ENCODE results near the gene FAM110A.
"Not testable (repeated sequence)": the region's sequence is repeated elsewhere in the genome, so short reads cannot be mapped to it uniquely, and the experiment has no call there.

FAM110A gene

DNA sequence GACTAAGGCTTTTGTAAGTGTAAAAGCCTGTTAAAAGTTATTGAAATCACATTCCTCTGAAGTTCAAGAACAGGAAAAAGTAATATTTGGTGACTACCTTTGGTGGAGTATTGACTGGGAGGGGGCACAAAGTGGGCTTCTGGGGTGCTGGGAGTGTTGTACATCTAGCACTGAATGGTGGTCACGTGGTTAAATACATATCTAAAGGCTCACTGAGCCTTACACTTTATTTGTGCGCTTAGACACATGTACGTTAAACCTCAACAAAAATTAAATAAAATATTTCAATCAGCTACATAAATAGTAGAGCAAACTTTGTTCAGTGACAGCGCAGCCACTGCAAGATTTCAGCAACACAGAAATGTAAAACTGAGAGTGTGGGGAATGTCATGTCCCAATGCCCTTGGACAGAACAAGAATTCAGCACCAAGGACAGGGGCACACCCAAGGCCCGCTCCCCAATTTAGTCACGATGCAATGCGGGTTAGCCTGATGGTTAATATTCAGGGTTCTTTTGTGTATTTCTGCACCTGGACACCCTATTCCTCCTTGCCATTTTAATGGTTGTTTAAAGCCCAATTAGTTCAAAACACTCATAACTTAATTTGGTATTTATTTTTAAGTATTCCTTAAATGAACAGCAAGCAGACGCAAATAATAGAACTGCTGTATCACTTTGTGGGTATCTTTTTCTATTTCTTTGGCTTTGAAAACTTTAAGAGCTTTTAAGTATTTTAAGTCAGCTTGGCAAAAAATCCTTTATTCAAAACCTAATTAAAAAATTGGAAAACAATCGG is 45.2 kb downstream of the FAM110A start:
- DNase-seq, result no peak

DNA sequence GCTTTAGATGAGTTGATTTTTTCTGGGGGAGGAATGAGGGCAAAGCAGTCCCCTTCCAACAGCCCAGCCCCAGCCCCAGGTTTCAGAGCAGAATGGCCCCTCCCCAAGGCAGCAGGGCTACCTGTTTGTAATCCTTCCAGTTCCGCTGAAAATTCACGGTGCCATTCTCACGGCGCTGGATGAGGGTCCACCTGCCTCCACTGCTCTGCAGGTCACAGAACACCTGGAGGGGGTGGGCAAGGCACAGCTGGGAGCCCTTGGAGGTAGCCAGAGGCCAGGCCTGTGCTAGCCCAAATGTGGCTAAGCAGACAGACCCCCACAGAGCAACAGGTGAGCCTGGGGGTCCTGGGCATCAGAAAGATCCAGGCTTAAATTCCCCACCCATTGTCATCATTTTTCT is 46.1 kb downstream of the FAM110A start:
- DNase-seq, result no peak

DNA sequence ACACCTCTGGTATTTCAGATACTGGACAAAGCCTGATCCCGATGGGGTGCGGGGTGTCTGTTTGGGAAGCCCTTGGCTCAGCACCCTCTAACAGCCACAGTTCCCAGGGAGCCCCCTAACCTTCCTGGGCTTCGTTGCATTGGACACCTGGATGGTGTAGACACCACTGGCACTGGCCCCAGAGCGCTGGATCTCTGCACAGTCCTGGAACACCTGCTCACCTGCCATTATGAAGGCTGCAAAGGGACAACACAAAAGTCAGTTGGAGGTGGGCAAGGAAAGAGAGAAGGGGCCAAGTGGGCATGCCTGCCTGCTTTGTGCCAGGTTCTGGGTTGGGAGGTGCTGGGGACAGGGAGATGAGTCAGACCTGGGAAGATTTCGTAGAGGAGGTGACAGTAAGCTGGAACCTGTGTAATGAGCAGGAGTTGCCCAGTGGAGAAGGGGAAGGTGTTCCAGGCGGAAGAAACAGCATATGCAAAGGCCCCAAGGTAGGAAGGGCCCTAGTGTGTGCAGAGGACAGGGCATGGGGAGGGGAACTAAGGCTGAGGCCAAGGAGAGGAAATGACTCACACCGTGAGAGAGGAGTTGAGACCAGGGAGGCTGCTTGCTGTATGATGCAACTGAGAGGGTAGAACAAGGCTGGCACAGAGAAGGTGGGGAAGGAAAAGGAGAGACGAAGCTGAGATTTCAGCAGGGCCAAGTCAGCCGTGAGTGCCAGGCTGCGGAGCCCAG is 47.7 kb downstream of the FAM110A start:
- no peak for DNase-seq

DNA sequence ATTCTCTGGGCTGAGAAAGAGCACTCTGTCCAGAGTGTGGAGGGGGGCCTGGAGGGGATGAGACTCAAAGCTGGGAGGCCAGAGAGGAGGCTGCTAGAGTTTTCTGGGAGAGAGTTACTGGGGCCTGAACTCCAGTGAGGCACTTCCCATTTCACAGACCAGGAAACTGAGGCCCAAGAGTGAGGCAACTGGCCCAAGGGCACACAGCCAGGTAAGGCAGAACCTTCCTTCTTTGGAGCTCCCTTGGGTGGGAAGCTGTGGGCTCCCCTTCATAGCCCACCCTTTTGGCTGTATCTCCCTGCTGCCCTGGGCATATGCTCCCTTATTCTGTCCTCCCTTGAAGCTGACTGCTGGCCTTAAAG is 48.2 kb downstream of the FAM110A start:
- no peak for DNase-seq

DNA sequence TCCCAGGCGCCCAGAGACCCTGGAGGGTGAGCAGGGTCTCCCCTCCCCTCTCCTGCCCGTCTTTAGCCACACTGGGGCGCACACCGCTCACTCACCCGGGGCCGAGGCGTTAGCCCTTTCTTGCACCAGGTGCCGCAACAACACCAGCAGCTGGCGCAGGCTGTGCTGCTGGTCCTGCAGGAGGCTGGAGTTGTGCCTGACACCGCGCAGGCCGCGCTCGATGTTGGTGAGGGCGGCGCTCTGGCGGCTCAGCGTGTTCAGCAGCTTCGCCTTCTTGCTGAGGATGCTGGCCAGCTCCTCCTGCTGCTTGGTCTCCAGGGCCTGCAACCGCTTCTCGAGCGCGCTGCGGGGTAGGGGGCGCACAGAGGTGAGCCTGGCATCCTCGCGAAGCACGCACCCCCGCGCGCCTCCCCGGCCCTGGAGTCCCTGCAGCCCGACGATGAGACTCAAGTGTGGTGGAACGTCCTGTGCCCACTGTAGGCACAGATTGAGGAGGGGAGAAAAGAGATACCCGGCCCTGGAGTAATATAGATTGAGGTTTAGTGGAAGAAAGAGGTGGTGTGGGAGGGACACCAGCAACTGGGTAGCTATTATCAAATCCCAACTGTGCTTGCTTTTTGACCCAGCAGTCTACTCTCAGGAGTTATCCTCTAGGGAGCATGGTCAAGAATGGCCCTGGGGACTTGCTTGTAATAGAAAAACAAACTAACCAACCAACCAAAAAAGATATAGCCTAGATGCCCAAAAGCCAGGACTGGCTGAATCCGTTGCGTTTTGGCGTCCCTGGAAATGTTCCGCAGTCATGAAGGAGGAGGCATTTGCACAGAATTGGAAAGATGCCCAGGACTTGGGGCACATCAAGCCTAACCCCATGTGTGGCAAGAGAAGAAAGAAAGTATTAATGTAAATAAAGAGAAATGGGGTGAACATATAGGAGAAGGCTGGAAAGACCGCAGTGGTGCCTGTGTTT is 51.8 kb downstream of the FAM110A start:
- peak; percentile 80 for DNase-seq

DNA sequence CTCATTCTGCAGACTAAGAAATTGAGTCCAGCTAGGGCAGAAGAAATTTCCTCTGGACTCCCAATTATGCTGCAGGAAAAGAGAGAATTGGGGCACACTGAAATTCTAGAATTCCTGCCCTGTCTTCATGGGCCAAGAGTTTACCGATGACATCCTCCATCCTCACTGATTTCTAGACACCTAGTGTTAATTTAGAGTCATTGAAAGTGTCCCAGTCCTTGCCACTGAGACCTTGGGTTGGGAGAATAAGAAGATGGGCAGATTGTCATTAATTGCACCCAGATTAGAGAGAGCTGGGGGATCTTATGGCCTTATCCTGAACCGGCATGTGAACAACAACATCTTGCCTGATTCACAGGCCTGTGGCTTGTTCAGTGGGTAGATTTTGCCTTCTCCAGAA is 53.6 kb downstream of the FAM110A start:
- no peak for DNase-seq

DNA sequence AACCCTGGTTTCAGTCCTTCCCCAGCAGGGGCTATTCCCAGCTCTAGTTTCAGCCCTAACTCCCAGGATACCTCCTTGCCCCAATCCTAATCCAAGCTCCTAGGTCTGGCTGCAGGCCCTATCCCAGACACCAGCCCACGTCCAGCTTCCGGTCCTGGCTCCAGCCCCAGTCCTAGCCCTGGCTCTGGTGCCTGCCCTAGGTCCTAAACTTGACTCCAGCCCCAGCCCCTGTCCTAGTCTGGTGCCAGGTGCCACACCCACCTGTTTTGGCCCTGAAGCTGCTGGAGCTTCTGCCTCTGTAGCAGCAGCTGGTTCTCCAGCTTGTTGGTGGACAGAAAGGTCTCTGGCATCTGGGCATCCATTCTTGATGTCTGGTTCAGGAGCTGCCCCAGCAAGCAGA is 54.5 kb downstream of the FAM110A start:
- no peak for DNase-seq

DNA sequence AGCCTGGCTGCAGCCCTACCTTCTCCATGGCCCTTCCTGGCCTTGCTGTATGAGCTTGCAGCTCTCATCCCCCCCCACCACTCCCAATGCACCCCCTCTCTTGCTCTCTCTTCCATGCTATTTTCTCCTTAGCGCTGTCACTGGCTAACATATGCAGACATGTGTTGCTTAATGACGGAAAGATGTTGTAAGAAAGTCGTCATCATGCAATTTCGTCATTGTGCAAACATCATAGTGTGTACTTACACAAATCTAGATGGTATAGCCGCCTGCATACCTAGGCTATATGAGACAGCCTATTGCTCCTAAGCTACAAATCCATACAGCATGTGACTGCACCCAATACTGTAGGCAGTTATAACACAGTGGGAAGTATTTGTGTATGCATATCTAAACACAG is 55.6 kb downstream of the FAM110A start:
- DNase-seq, result no peak

DNA sequence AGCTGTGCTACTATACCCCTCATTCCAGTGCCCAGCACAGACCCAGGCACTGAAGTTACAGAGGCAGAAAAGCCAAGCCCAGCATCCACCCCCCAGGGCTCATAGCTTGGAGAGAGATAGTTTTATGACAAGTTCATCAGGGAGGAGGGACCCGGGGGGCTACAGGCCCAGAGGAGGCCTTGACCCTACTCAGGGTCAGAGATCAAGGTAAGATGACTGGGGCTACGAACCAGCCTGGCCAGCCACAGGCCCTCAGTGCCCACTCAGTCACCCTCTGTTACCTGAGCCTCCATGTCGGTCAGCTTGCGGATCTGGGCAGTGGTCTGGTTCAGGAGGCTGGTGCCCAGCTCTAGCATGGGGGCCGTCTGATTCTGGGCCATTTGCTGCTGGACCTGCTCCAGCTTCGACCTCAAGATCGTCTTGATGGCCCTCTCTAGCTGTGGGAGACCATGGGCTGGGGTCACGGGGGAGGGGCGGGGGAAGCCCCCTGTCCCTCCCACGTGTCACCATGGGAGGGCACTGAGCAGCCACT is 56.5 kb downstream of the FAM110A start:
- no peak for DNase-seq

DNA sequence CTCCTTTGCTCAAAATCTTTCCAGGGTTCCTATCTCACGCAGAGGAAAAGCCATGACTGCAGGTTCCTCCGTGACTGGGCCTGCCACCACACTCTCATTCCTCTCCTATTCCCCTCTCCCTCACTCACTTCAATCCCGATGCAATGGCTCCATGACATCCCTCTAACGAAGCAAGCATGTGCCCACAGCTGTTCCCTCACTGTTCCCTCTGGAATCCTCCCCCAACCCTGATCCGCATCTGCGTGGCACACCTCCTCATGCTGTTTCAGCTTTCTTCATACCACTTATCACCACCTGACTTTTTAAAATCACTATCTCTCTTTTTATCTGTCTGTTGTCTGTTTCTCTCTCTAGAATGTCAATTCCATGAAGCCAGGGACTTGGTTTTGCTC is 57.1 kb downstream of the FAM110A start:
- DNase-seq, result no peak

DNA sequence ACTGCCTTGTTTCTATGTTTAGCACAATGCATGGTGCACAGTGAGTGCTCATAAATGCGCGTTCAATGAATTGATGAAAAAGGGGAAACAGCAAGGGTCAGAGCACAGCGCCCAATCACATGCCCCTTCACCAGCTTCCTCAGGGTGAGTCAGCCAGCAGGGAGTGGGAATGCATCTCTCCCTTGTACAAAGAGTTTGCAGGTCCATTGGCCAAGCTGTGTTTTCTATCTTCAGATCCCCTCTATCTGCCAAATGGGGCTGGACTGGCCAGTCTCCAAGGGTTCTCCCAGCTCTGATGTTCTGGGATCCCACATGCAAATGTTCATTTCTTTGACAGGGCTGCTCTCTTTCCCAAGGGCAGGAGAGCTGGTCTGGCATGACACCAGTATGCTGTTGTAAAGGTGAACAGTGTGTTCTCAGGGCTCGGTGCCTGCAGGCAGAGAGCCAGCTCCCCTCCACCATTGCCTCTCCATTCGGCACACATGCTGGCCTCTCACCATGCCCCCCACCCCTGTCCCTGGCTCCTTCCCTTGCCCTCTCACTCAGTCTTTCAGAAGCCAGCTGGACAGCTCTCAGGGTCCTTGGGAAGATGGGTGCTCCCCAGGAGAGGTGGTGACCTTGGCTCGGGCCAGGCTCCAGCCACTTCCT is 57.7 kb downstream of the FAM110A start:
- DNase-seq, result peak; percentile 6

DNA sequence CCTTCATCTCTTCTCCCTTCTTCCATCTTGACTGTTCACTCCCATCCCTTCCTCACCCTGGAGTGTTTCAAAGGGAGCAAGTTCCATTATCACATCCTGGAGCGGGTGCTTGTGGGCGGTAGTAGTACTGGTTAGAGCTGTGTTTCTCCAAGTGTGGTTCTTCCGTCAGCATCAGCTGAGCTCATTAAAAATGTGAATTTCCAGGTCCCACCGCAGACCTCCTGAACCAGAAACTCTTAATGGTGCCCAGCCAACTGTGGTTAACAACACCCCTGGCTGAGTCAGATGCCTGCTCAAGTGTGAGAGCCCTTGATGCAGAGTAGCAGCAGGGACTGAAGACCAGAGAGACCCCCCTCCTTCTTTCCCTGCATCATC is 58.2 kb downstream of the FAM110A start:
- no peak for DNase-seq

DNA sequence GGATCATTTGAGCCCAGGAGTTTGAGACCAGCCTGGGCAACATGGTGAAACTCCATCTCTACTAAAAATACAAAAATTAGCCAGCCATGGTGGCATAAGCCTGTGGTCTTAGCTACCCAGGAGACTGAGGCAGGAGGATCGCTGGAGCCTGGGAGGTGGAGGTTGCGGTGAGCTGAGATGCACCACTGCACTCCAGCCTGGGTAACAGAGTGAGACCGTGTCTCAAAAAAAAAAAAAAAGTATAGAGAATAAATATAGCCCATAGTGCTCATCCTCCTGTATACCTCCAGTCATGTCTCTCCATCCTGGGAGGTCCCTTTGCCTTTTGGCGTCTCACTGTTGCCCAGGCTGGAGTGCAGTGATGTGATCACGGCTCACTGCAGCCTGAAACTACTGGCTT is 58.9 kb downstream of the FAM110A start:
- DNase-seq, result not testable (repeated sequence)

Measured in NCI-H1092 treated with DMSO at 0.1 percent for 48 hours (cell line).